ENCODE results near the gene KIAA0825. TPM values are rescaled to one million over a fixed set of nuclear protein-coding genes. Genes with fewer than 3 reads are reported as not detected.

The KIAA0825 gene
- total RNA-seq, 4 donors from 2014 or later: 1.8 to 3.4 (median 2.6) TPM

GRCh38 chr5:94191604-94192003 is 426.8 kb downstream of the KIAA0825 start:
- Histone ChIP-seq H3K36me3 (no peaks in the 10 kb centered on the region), H3K9me3 (no peaks in the 10 kb centered on the region), H3K27me3 (no peaks in the 10 kb centered on the region), H3K4me3 (no peak overlapping the region), H3K27ac (no peak overlapping the region), H3K4me1 (no peaks in the 10 kb centered on the region)
- DNase-seq: no peak
- WGBS, 2 donors: 66 to 90% methylated on average over 2 of the region's 2 CpGs
- intact Hi-C loops (cut with DNase I): no loop called here
- TF ChIP-seq POLR2A (IDR thresholded peaks at IDR 0.05): no peak
- TF ChIP-seq CTCF (IDR thresholded peaks at IDR 0.05): no peak

- Histone ChIP-seq H3K4me3 (no peak overlapping the region), H3K9me3 (no peaks in the 10 kb centered on the region), H3K27me3 (no peaks in the 10 kb centered on the region), H3K27ac (no peak overlapping the region), H3K36me3 (no peaks in the 10 kb centered on the region), H3K4me1 (no peaks in the 10 kb centered on the region)
- intact Hi-C loops (cut with DNase I): no loop called here
- 38 to 39% methylated on average over 2 of the region's 2 CpGs for WGBS, 2 donors
- DNase-seq: no peak
- TF ChIP-seq CTCF (IDR thresholded peaks at IDR 0.05) (no peak), POLR2A (IDR thresholded peaks at IDR 0.05) (no peak)
Observed at GRCh38 chr5:94188725-94189124, 429.7 kb downstream of the KIAA0825 start.

GRCh38 chr5:94184870-94185269 is 433.5 kb downstream of the KIAA0825 start:
- Histone ChIP-seq H3K27ac (no peak overlapping the region), H3K27me3 (no peaks in the 10 kb centered on the region), H3K36me3 (no peaks in the 10 kb centered on the region), H3K4me3 (no peak overlapping the region), H3K4me1 (no peaks in the 10 kb centered on the region), H3K9me3 (no peaks in the 10 kb centered on the region)
- no peak for DNase-seq
- intact Hi-C loops (cut with DNase I): no loop called here
- 86 to 93% methylated on average over 1 of the region's 1 CpG for WGBS, 2 donors
- TF ChIP-seq CTCF (IDR thresholded peaks at IDR 0.05) (no peak), POLR2A (IDR thresholded peaks at IDR 0.05) (no peak)

GRCh38 chr5:94181895-94182294 is 436.5 kb downstream of the KIAA0825 start:
- WGBS, 2 donors: 76 to 83% methylated on average over 2 of the region's 2 CpGs
- no peaks in the 10 kb centered on the region for H3K27me3 ChIP-seq

GRCh38 chr5:94180761-94181160 is 437.6 kb downstream of the KIAA0825 start:
- no peak for DNase-seq
- no peak overlapping the region for H3K27ac ChIP-seq
- H3K4me3 ChIP-seq: no peak overlapping the region
- no peaks in the 10 kb centered on the region for H3K4me1 ChIP-seq
- H3K27me3 ChIP-seq: no peaks in the 10 kb centered on the region
- TF ChIP-seq CTCF (IDR thresholded peaks at IDR 0.05): no peak
- TF ChIP-seq POLR2A (IDR thresholded peaks at IDR 0.05): no peak
- H3K36me3 ChIP-seq: no peaks in the 10 kb centered on the region
- intact Hi-C loops (cut with DNase I): no loop called here
- no peaks in the 10 kb centered on the region for H3K9me3 ChIP-seq

More at GRCh38 chr5:94181895-94182294, 436.5 kb downstream of the KIAA0825 start:
- Histone ChIP-seq H3K4me3 (no peak overlapping the region), H3K9me3 (no peaks in the 10 kb centered on the region), H3K36me3 (no peaks in the 10 kb centered on the region), H3K27ac (no peak overlapping the region), H3K4me1 (no peaks in the 10 kb centered on the region)
- no peak for DNase-seq
- intact Hi-C loops (cut with DNase I): no loop called here
- no peak for TF ChIP-seq CTCF (IDR thresholded peaks at IDR 0.05)
- no peak for TF ChIP-seq POLR2A (IDR thresholded peaks at IDR 0.05)

Data from esophagus squamous epithelium (tissue), 5 donors.